Measurements from ENCODE around the gene HDGF.

The HDGF gene

GRCh38 chr1:156721535-156721934, 29.9 kb downstream of the HDGF start:
- peaks cover 20 to 26% of the 10 kb centered on the region in 2 experiments for H3K4me1 ChIP-seq (ENCODE audit: control insufficient read depth in 1 of 2, insufficient read depth in 2 of 2, low read length in 2 of 2)
- no peak overlapping the region for H3K4ac ChIP-seq (ENCODE audit: low read depth, low read length)
- H3K14ac ChIP-seq (ENCODE audit: low read length): peak overlapping the region; percentile 62
- H3K4me2 ChIP-seq (ENCODE audit: low read length): peak overlapping the region; percentile 26
- H2BK5ac ChIP-seq (ENCODE audit: low read depth, low read length, poor library complexity): peak overlapping the region; percentile 33
- no peak overlapping the region for H4K8ac ChIP-seq (ENCODE audit: low read depth, low read length)
- H3K36me3 ChIP-seq (ENCODE audit: control insufficient read depth in 1 of 2, insufficient read depth in 2 of 2, low read length in 2 of 2): peaks cover 18 to 32% of the 10 kb centered on the region in 2 experiments
- no peak for DNase-seq
- H4K91ac ChIP-seq (ENCODE audit: low read depth, low read length): peak overlapping the region; percentile 64
- no peak overlapping the region for H3K4me3 ChIP-seq (ENCODE audit: low read depth, low read length)
- H3K9ac ChIP-seq (ENCODE audit: low read length): no peak overlapping the region
- no peak overlapping the region for H2AFZ ChIP-seq (ENCODE audit: insufficient read depth, low read length, poor library complexity)
- no peaks in the 10 kb centered on the region for H3K9me3 ChIP-seq (ENCODE audit: insufficient read depth, low read depth, low read length)
- peak overlapping the region; percentile 72 for H2AK5ac ChIP-seq (ENCODE audit: low read length)
- H3K79me2 ChIP-seq (ENCODE audit: control insufficient read depth, insufficient read depth, low read length, poor library complexity): peaks cover 2% of the 10 kb centered on the region
- peaks cover 2% of the 10 kb centered on the region for H3K79me1 ChIP-seq (ENCODE audit: low read length)
- H2BK12ac ChIP-seq (ENCODE audit: low read length): peak overlapping the region; percentile 92
- H2BK120ac ChIP-seq (ENCODE audit: insufficient read depth, low read length, poor library complexity): peak overlapping the region; percentile 71
- no CpG with 5 or more reads among the region's 4 CpGs for WGBS (ENCODE audit: extremely low coverage, insufficient coverage, insufficient read length)
- no peaks in the 10 kb centered on the region for H3K27me3 ChIP-seq (ENCODE audit: insufficient read depth, low read length)
- no peak overlapping the region for H3K23ac ChIP-seq (ENCODE audit: low read length)
- peak overlapping the region; percentile 61 for H3K27ac ChIP-seq (ENCODE audit: low read depth, low read length)
- H4K12ac ChIP-seq (ENCODE audit: low read depth, low read length): no peak overlapping the region
- H3K18ac ChIP-seq (ENCODE audit: low read length): peak overlapping the region; percentile 40

- WGBS (ENCODE audit: extremely low coverage, insufficient coverage, insufficient read length): no CpG with 5 or more reads among the region's 2 CpGs
- peaks cover 18 to 32% of the 10 kb centered on the region in 2 experiments for H3K36me3 ChIP-seq (ENCODE audit: control insufficient read depth in 1 of 2, insufficient read depth in 2 of 2, low read length in 2 of 2)
- H3K27ac ChIP-seq (ENCODE audit: low read depth, low read length): peak overlapping the region; percentile 61
- peak overlapping the region; percentile 64 for H4K91ac ChIP-seq (ENCODE audit: low read depth, low read length)
- no peak for DNase-seq
- no peak overlapping the region for H3K9ac ChIP-seq (ENCODE audit: low read length)
- H3K4me1 ChIP-seq (ENCODE audit: control insufficient read depth in 1 of 2, insufficient read depth in 2 of 2, low read length in 2 of 2): peaks cover 17 to 23% of the 10 kb centered on the region in 2 experiments
- peak overlapping the region; percentile 33 for H2BK5ac ChIP-seq (ENCODE audit: low read depth, low read length, poor library complexity)
- no peak overlapping the region for H2AFZ ChIP-seq (ENCODE audit: insufficient read depth, low read length, poor library complexity)
- no peaks in the 10 kb centered on the region for H3K9me3 ChIP-seq (ENCODE audit: insufficient read depth, low read depth, low read length)
- H3K4me3 ChIP-seq (ENCODE audit: low read depth, low read length): no peak overlapping the region
- H3K14ac ChIP-seq (ENCODE audit: low read length): peak overlapping the region; percentile 62
- H3K4me2 ChIP-seq (ENCODE audit: low read length): peak overlapping the region; percentile 26
- H4K8ac ChIP-seq (ENCODE audit: low read depth, low read length): no peak overlapping the region
- peaks cover 2% of the 10 kb centered on the region for H3K79me2 ChIP-seq (ENCODE audit: control insufficient read depth, insufficient read depth, low read length, poor library complexity)
- H3K18ac ChIP-seq (ENCODE audit: low read length): no peak overlapping the region
- H3K4ac ChIP-seq (ENCODE audit: low read depth, low read length): no peak overlapping the region
- H3K79me1 ChIP-seq (ENCODE audit: low read length): peaks cover 2% of the 10 kb centered on the region
- peak overlapping the region; percentile 71 for H2BK120ac ChIP-seq (ENCODE audit: insufficient read depth, low read length, poor library complexity)
- H3K27me3 ChIP-seq (ENCODE audit: insufficient read depth, low read length): no peaks in the 10 kb centered on the region
- no peak overlapping the region for H4K12ac ChIP-seq (ENCODE audit: low read depth, low read length)
- H3K23ac ChIP-seq (ENCODE audit: low read length): no peak overlapping the region
- H2AK5ac ChIP-seq (ENCODE audit: low read length): no peak overlapping the region
- H2BK12ac ChIP-seq (ENCODE audit: low read length): peak overlapping the region; percentile 92
Measured at GRCh38 chr1:156721131-156721530, 30.3 kb downstream of the HDGF start.

- H2BK5ac ChIP-seq (ENCODE audit: low read depth, low read length, poor library complexity): no peak overlapping the region
- H3K4me1 ChIP-seq (ENCODE audit: control insufficient read depth in 1 of 2, insufficient read depth in 2 of 2, low read length in 2 of 2): peaks cover 15 to 23% of the 10 kb centered on the region in 2 experiments
- H3K9ac ChIP-seq (ENCODE audit: low read length): no peak overlapping the region
- H3K4me3 ChIP-seq (ENCODE audit: low read depth, low read length): no peak overlapping the region
- DNase-seq: no peak
- H4K12ac ChIP-seq (ENCODE audit: low read depth, low read length): no peak overlapping the region
- WGBS (ENCODE audit: extremely low coverage, insufficient coverage, insufficient read length): no CpG with 5 or more reads among the region's 4 CpGs
- no peak overlapping the region for H2BK120ac ChIP-seq (ENCODE audit: insufficient read depth, low read length, poor library complexity)
- H3K4ac ChIP-seq (ENCODE audit: low read depth, low read length): no peak overlapping the region
- H3K4me2 ChIP-seq (ENCODE audit: low read length): no peak overlapping the region
- no peak overlapping the region for H4K91ac ChIP-seq (ENCODE audit: low read depth, low read length)
- no peaks in the 10 kb centered on the region for H3K9me3 ChIP-seq (ENCODE audit: insufficient read depth, low read depth, low read length)
- no peak overlapping the region for H2AFZ ChIP-seq (ENCODE audit: insufficient read depth, low read length, poor library complexity)
- H2BK12ac ChIP-seq (ENCODE audit: low read length): no peak overlapping the region
- H4K8ac ChIP-seq (ENCODE audit: low read depth, low read length): no peak overlapping the region
- no peak overlapping the region for H3K14ac ChIP-seq (ENCODE audit: low read length)
- no peak overlapping the region for H3K27ac ChIP-seq (ENCODE audit: low read depth, low read length)
- no peak overlapping the region for H3K23ac ChIP-seq (ENCODE audit: low read length)
- H3K79me2 ChIP-seq (ENCODE audit: control insufficient read depth, insufficient read depth, low read length, poor library complexity): no peaks in the 10 kb centered on the region
- H3K79me1 ChIP-seq (ENCODE audit: low read length): peaks cover 3% of the 10 kb centered on the region
- no peak overlapping the region for H3K18ac ChIP-seq (ENCODE audit: low read length)
- no peaks in the 10 kb centered on the region for H3K27me3 ChIP-seq (ENCODE audit: insufficient read depth, low read length)
- no peak overlapping the region for H2AK5ac ChIP-seq (ENCODE audit: low read length)
- H3K36me3 ChIP-seq (ENCODE audit: control insufficient read depth in 1 of 2, insufficient read depth in 2 of 2, low read length in 2 of 2): peaks cover 6 to 9% of the 10 kb centered on the region in 2 experiments
Measured at GRCh38 chr1:156717351-156717750, 34.1 kb downstream of the HDGF start.

GRCh38 chr1:156714830-156715229, 36.6 kb downstream of the HDGF start:
- Histone ChIP-seq H2BK120ac (ENCODE audit: insufficient read depth, low read length, poor library complexity) (no peak overlapping the region), H3K27me3 (ENCODE audit: insufficient read depth, low read length) (no peaks in the 10 kb centered on the region), H4K8ac (ENCODE audit: low read depth, low read length) (no peak overlapping the region), H3K4me3 (ENCODE audit: low read depth, low read length) (no peak overlapping the region), H2BK12ac (ENCODE audit: low read length) (no peak overlapping the region), H4K12ac (ENCODE audit: low read depth, low read length) (no peak overlapping the region), H3K4me1 (ENCODE audit: control insufficient read depth in 1 of 2, insufficient read depth in 2 of 2, low read length in 2 of 2) (peaks cover 24 to 29% of the 10 kb centered on the region in 2 experiments), H2BK5ac (ENCODE audit: low read depth, low read length, poor library complexity) (no peak overlapping the region), H4K91ac (ENCODE audit: low read depth, low read length) (no peak overlapping the region), H2AK5ac (ENCODE audit: low read length) (no peak overlapping the region), H3K4me2 (ENCODE audit: low read length) (no peak overlapping the region), H2AFZ (ENCODE audit: insufficient read depth, low read length, poor library complexity) (no peak overlapping the region), H3K4ac (ENCODE audit: low read depth, low read length) (no peak overlapping the region), H3K27ac (ENCODE audit: low read depth, low read length) (no peak overlapping the region), H3K9ac (ENCODE audit: low read length) (no peak overlapping the region), H3K79me2 (ENCODE audit: control insufficient read depth, insufficient read depth, low read length, poor library complexity) (no peaks in the 10 kb centered on the region), H3K23ac (ENCODE audit: low read length) (no peak overlapping the region), H3K36me3 (ENCODE audit: control insufficient read depth in 1 of 2, insufficient read depth in 2 of 2, low read length in 2 of 2) (no peaks in the 10 kb centered on the region), H3K14ac (ENCODE audit: low read length) (no peak overlapping the region), H3K9me3 (ENCODE audit: insufficient read depth, low read depth, low read length) (no peaks in the 10 kb centered on the region), H3K79me1 (ENCODE audit: low read length) (peaks cover 8% of the 10 kb centered on the region), H3K18ac (ENCODE audit: low read length) (no peak overlapping the region)
- DNase-seq: no peak
- no CpG with 5 or more reads among the region's 3 CpGs for WGBS (ENCODE audit: extremely low coverage, insufficient coverage, insufficient read length)
